ENCODE measurements around the gene TTLL11. TPM values are rescaled to one million over a fixed set of nuclear protein-coding genes. Genes with fewer than 3 reads are reported as not detected.

TTLL11 gene
- polyA plus RNA-seq, 1 donor from 2014 or later: 8.0 TPM

DNA sequence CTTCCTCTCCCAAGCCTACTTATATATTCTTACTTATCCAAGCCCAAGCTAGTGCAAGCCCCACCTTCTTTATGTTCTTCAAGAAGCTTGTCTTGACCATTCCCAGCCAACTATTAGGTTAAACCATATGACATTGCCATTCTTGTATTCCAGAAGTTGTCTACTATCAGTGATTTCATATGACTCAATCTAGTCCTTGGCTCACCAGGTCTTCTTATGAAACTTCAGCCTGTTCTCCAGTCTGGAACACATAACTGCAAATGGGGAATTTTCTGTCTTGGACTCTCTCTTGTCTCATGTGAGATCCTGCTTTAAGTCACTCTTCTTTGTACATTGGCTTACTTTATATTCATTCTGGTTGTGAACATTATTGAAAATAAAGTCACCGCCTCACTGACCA is 130.7 kb downstream of the TTLL11 start:
- H4K20me1 ChIP-seq (ENCODE audit: insufficient read depth): no peaks in the 10 kb centered on the region
- H3K4me3 ChIP-seq (ENCODE audit: low read length): no peak overlapping the region
- no peaks in the 10 kb centered on the region for H3K9me2 ChIP-seq (ENCODE audit: insufficient read depth, low read length)
- H3K9me3 ChIP-seq (ENCODE audit: low read length): no peaks in the 10 kb centered on the region
- no peaks in the 10 kb centered on the region for H3K79me2 ChIP-seq (replicated peaks; ENCODE audit: insufficient read depth, low read length)
- H2AFZ ChIP-seq (ENCODE audit: low read depth, low read length): no peak overlapping the region
- no peak overlapping the region for H3K9ac ChIP-seq (ENCODE audit: low read length)
- H3K36me3 ChIP-seq (ENCODE audit: insufficient read depth, low read length): no peaks in the 10 kb centered on the region
- no peak overlapping the region for H3K4me2 ChIP-seq (ENCODE audit: low read length)
- TF ChIP-seq SMC3 (conservative IDR thresholded peaks at IDR 0.05; ENCODE audit: poor library complexity) (no peak), EP300 (conservative IDR thresholded peaks at IDR 0.05; ENCODE audit: poor library complexity, severe bottlenecking) (no peak), MXI1 (conservative IDR thresholded peaks at IDR 0.05; ENCODE audit: poor library complexity, severe bottlenecking) (no peak), POLR2AphosphoS5 (IDR thresholded peaks at IDR 0.05) (no peak), TAF1 (IDR thresholded peaks at IDR 0.05; ENCODE audit: low read depth) (no peak), EZH2 (IDR thresholded peaks at IDR 0.05; ENCODE audit: borderline replicate concordance, insufficient read depth, low read length, poor library complexity, severe bottlenecking) (no peak), RAD21 (conservative IDR thresholded peaks at IDR 0.05) (no peak)
- TF ChIP-seq, protein P1, sequence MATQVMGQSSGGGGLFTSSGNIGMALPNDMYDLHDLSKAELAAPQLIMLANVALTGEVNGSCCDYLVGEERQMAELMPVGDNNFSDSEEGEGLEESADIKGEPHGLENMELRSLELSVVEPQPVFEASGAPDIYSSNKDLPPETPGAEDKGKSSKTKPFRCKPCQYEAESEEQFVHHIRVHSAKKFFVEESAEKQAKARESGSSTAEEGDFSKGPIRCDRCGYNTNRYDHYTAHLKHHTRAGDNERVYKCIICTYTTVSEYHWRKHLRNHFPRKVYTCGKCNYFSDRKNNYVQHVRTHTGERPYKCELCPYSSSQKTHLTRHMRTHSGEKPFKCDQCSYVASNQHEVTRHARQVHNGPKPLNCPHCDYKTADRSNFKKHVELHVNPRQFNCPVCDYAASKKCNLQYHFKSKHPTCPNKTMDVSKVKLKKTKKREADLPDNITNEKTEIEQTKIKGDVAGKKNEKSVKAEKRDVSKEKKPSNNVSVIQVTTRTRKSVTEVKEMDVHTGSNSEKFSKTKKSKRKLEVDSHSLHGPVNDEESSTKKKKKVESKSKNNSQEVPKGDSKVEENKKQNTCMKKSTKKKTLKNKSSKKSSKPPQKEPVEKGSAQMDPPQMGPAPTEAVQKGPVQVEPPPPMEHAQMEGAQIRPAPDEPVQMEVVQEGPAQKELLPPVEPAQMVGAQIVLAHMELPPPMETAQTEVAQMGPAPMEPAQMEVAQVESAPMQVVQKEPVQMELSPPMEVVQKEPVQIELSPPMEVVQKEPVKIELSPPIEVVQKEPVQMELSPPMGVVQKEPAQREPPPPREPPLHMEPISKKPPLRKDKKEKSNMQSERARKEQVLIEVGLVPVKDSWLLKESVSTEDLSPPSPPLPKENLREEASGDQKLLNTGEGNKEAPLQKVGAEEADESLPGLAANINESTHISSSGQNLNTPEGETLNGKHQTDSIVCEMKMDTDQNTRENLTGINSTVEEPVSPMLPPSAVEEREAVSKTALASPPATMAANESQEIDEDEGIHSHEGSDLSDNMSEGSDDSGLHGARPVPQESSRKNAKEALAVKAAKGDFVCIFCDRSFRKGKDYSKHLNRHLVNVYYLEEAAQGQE (IDR thresholded peaks at IDR 0.05; ENCODE audit: borderline replicate concordance): no peak
- TF ChIP-seq, protein P2, sequence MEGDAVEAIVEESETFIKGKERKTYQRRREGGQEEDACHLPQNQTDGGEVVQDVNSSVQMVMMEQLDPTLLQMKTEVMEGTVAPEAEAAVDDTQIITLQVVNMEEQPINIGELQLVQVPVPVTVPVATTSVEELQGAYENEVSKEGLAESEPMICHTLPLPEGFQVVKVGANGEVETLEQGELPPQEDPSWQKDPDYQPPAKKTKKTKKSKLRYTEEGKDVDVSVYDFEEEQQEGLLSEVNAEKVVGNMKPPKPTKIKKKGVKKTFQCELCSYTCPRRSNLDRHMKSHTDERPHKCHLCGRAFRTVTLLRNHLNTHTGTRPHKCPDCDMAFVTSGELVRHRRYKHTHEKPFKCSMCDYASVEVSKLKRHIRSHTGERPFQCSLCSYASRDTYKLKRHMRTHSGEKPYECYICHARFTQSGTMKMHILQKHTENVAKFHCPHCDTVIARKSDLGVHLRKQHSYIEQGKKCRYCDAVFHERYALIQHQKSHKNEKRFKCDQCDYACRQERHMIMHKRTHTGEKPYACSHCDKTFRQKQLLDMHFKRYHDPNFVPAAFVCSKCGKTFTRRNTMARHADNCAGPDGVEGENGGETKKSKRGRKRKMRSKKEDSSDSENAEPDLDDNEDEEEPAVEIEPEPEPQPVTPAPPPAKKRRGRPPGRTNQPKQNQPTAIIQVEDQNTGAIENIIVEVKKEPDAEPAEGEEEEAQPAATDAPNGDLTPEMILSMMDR (IDR thresholded peaks at IDR 0.05; ENCODE audit: poor library complexity, severe bottlenecking): no peak
- no peaks in the 10 kb centered on the region for H3K27me3 ChIP-seq (ENCODE audit: insufficient read depth, low read depth, low read length)
- no peaks in the 10 kb centered on the region for H3F3A ChIP-seq (ENCODE audit: insufficient read depth, low read length, poor library complexity, severe bottlenecking)
- no peak overlapping the region for H3K27ac ChIP-seq (ENCODE audit: low read length)

DNA sequence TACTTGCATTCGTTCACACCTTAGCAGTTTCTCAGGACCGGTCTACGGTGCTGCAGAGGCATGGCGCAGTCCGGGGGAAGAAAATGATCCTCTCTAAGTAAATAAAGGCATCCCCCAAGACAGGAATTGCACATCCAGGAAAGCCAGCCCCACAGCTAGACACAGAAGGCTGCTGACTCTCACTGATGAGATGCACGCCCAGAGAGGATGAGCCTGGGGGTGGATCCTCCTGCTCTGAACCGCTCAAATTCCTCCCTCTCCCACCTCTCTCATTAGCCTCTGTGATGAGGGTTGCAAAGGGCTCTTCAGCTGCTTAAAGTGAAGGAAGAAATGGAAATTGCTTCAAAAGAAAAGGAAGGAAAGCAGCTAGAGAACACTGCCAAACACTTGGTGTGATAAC is 132.4 kb downstream of the TTLL11 start:
- H2AFZ ChIP-seq (ENCODE audit: low read depth, low read length): no peak overlapping the region
- H3K9me2 ChIP-seq (ENCODE audit: insufficient read depth, low read length): no peaks in the 10 kb centered on the region
- H4K20me1 ChIP-seq (ENCODE audit: insufficient read depth): no peaks in the 10 kb centered on the region
- H3K4me2 ChIP-seq (ENCODE audit: low read length): no peak overlapping the region
- no peaks in the 10 kb centered on the region for H3K79me2 ChIP-seq (replicated peaks; ENCODE audit: insufficient read depth, low read length)
- no peak overlapping the region for H3K27ac ChIP-seq (ENCODE audit: low read length)
- H3K4me3 ChIP-seq (ENCODE audit: low read length): no peak overlapping the region
- H3F3A ChIP-seq (ENCODE audit: insufficient read depth, low read length, poor library complexity, severe bottlenecking): no peaks in the 10 kb centered on the region
- H3K9ac ChIP-seq (ENCODE audit: low read length): no peak overlapping the region
- TF ChIP-seq TAF1 (IDR thresholded peaks at IDR 0.05; ENCODE audit: low read depth): no peak
- TF ChIP-seq RAD21 (conservative IDR thresholded peaks at IDR 0.05): no peak
- TF ChIP-seq, protein P1 (IDR thresholded peaks at IDR 0.05; ENCODE audit: borderline replicate concordance): no peak
- TF ChIP-seq POLR2AphosphoS5 (IDR thresholded peaks at IDR 0.05): no peak
- TF ChIP-seq SMC3 (conservative IDR thresholded peaks at IDR 0.05; ENCODE audit: poor library complexity): no peak
- TF ChIP-seq EP300 (conservative IDR thresholded peaks at IDR 0.05; ENCODE audit: poor library complexity, severe bottlenecking): no peak
- no peak for TF ChIP-seq EZH2 (IDR thresholded peaks at IDR 0.05; ENCODE audit: borderline replicate concordance, insufficient read depth, low read length, poor library complexity, severe bottlenecking)
- no peaks in the 10 kb centered on the region for H3K36me3 ChIP-seq (ENCODE audit: insufficient read depth, low read length)
- H3K9me3 ChIP-seq (ENCODE audit: low read length): no peaks in the 10 kb centered on the region
- no peaks in the 10 kb centered on the region for H3K27me3 ChIP-seq (ENCODE audit: insufficient read depth, low read depth, low read length)
